CD14-positive monocyte (primary cell): ENCODE data around the gene ROBO2. TPM values are rescaled to one million over a fixed set of nuclear protein-coding genes. Genes with fewer than 3 reads are reported as not detected.

ENCODE experiments used
- DNase-seq, 3 donors: peaks; one replicate each; pipeline ENCODE4 v3.0.0-alpha.2; 2011 to 2022
- H2AFZ ChIP-seq: 2 replicates; pipeline ENCODE4 v1.6.0; 2012; ENCODE audit warnings: mild to moderate bottlenecking, low read depth, low read length, inconsistent platforms; ENCODE audit not compliant: insufficient read depth, poor library complexity, severe bottlenecking
- H3K27ac ChIP-seq, 2 donors: 1 replicate in 1 of 2; 2 replicates in 1 of 2; pipeline ENCODE4 v1.5.1; 2012 to 2013; ENCODE audit warnings: low read length in 2 of 2, control low read depth in 1 of 2, inconsistent platforms in 1 of 2, low read depth in 1 of 2, mild to moderate bottlenecking in 1 of 2
- H3K27me3 ChIP-seq, 2 donors: one replicate each; pipeline versions ENCODE4 v1.6.0 to v1.6.1; 2011 to 2013; ENCODE audit warnings: low read length in 2 of 2; ENCODE audit not compliant: control insufficient read depth in 2 of 2, insufficient read depth in 2 of 2
- H3K36me3 ChIP-seq, 2 donors: replicated peaks in 1 of 2; 1 replicate in 1 of 2; 2 replicates in 1 of 2; pipeline versions ENCODE4 v1.5.1 to v1.6.1; 2012 to 2013; ENCODE audit warnings: low read length in 2 of 2, control low read depth in 1 of 2, inconsistent platforms in 1 of 2, mild to moderate bottlenecking in 1 of 2; ENCODE audit not compliant: insufficient read depth in 2 of 2, control insufficient read depth in 1 of 2
- H3K4me1 ChIP-seq, 2 donors: 1 replicate in 1 of 2; 2 replicates in 1 of 2; pipeline versions ENCODE4 v1.5.1 to v1.6.1; 2012 to 2013; ENCODE audit warnings: low read length in 2 of 2, control low read depth in 1 of 2, inconsistent platforms in 1 of 2, mild to moderate bottlenecking in 1 of 2, moderate library complexity in 1 of 2; ENCODE audit not compliant: insufficient read depth in 2 of 2, control insufficient read depth in 1 of 2
- H3K4me2 ChIP-seq: replicated peaks from 2 replicates; pipeline ENCODE3; 2012; ENCODE audit warnings: low read length, moderate library complexity, mild to moderate bottlenecking; ENCODE audit not compliant: poor library complexity, severe bottlenecking; ENCODE audit errors: extremely low read depth
- H3K4me3 ChIP-seq, 3 experiments: fragments of 200-600 bp in 1 of 3; sonication (generic) in 1 of 3; replicated peaks in 1 of 3; 1 replicate in 2 of 3; 2 replicates in 1 of 3; pipeline ENCODE4 v1.5.1; 2011 to 2013; ENCODE audit warnings: low read length in 3 of 3, mild to moderate bottlenecking in 3 of 3, control low read depth in 2 of 3, low read depth in 2 of 3, inconsistent platforms in 1 of 3, moderate library complexity in 1 of 3
- H3K79me2 ChIP-seq: 2 replicates; pipeline ENCODE4 v1.6.0; 2012; ENCODE audit warnings: mild to moderate bottlenecking, control low read depth, inconsistent platforms, low read length, moderate library complexity; ENCODE audit not compliant: insufficient read depth
- H3K9ac ChIP-seq: 2 replicates; pipeline ENCODE4 v1.6.0; 2017; ENCODE audit warnings: low read length, mild to moderate bottlenecking; ENCODE audit not compliant: insufficient read depth, poor library complexity, severe bottlenecking
- H3K9me3 ChIP-seq, 2 donors: replicated peaks in 1 of 2; 1 replicate in 1 of 2; 2 replicates in 1 of 2; pipeline versions ENCODE4 v1.5.1 to v1.6.1; 2012 to 2013; ENCODE audit warnings: low read length in 2 of 2, control low read depth in 1 of 2; ENCODE audit not compliant: control insufficient read depth in 1 of 2, insufficient read depth in 1 of 2
- H4K20me1 ChIP-seq: 2 replicates; pipeline ENCODE4 v1.6.0; 2012; ENCODE audit warnings: mild to moderate bottlenecking, low read length, control low read depth, moderate library complexity; ENCODE audit not compliant: insufficient read depth
- H3K27ac Mint-ChIP-seq, 7 donors: one replicate each; pipeline ENCODE4 v1.8.0; 2020; ENCODE audit warnings: mild to moderate bottlenecking in 7 of 7, mixed read lengths in 7 of 7, moderate library complexity in 6 of 7, inconsistent platforms in 2 of 7
- H3K27me3 Mint-ChIP-seq, 3 donors: one replicate each; pipeline ENCODE4 v1.8.0; 2021 to 2022; ENCODE audit warnings: low read depth in 3 of 3, mild to moderate bottlenecking in 3 of 3, mixed read lengths in 3 of 3, moderate library complexity in 3 of 3, inconsistent platforms in 1 of 3
- H3K36me3 Mint-ChIP-seq, 2 donors: one replicate each; pipeline ENCODE4 v1.8.0; 2020; ENCODE audit warnings: mixed read lengths in 2 of 2, inconsistent platforms in 1 of 2, mild to moderate bottlenecking in 1 of 2
- H3K4me1 Mint-ChIP-seq: one replicate; pipeline ENCODE4 v1.8.0; 2020; ENCODE audit warnings: mild to moderate bottlenecking, mixed read lengths
- H3K4me3 Mint-ChIP-seq, 2 donors: one replicate each; pipeline ENCODE4 v1.8.0; 2020; ENCODE audit warnings: mild to moderate bottlenecking in 2 of 2, mixed read lengths in 2 of 2, moderate library complexity in 1 of 2
- H3K9me3 Mint-ChIP-seq, 7 donors: one replicate each; pipeline ENCODE4 v1.8.0; 2020 to 2022; ENCODE audit warnings: mixed read lengths in 7 of 7, mild to moderate bottlenecking in 6 of 7, moderate library complexity in 6 of 7, inconsistent platforms in 2 of 7
- CTCF ChIP-seq: fragments of 200-600 bp; IDR thresholded peaks from one replicate; pipeline ENCODE4 v1.8.0; 2022; ENCODE audit warnings: antibody characterized with exemption, mild to moderate bottlenecking
- WGBS: methylation state at CpG from one replicate; pipeline ENCODE4 v1.1.5; 2013; ENCODE audit warnings: missing lambda C conversion rate; ENCODE audit not compliant: insufficient coverage; 5-methylcytosine and 5-hydroxymethylcytosine counted together
- intact Hi-C, 2 donors: fragments of 100-400 bp; cut with micrococcal nuclease; formaldehyde crosslinking; loops; one replicate each; pipeline versions ENCODE4 v1.15.0 to v1.15.1; 2023
- polyA plus RNA-seq, 3 donors: library from polyadenylated mRNA; depleted of rRNA in 1 of 3; unstranded in 2 of 3; stranded (reverse) in 1 of 3; fragments of 300-500 nt in 2 of 3; fragments of >200 nt in 1 of 3; fragmentation: Illumina TruSeq in 2 of 3; gene quantifications; 1 replicate in 2 of 3; 2 replicates in 1 of 3; pipeline ENCODE4 v1.2.3, GENCODE V29; 2012 to 2021

ROBO2 gene
- polyA plus RNA-seq, 3 donors = not detected

- Histone ChIP-seq H3K9me3 (peaks cover 0 to 3% of the 10 kb centered on the region in 2 donors), H2AFZ (no peak overlapping the region), H3K4me3 (no peak overlapping the region), H4K20me1 (no peaks in the 10 kb centered on the region), H3K27me3 (no peaks in the 10 kb centered on the region), H3K36me3 (no peaks in the 10 kb centered on the region), H3K9ac (no peak overlapping the region), H3K27ac (no peak overlapping the region), H3K4me2 (no peak overlapping the region), H3K4me1 (no peaks in the 10 kb centered on the region), H3K79me2 (no peaks in the 10 kb centered on the region)
- no peaks in the 10 kb centered on the region for H3K4me1 Mint-ChIP-seq
- intact Hi-C loops = no loop called here
- WGBS = 43% methylated on average over 1 of the region's 4 CpGs
- no peaks in the 10 kb centered on the region for H3K27me3 Mint-ChIP-seq
- H3K27ac Mint-ChIP-seq = no peak overlapping the region
- H3K36me3 Mint-ChIP-seq = no peaks in the 10 kb centered on the region
- TF ChIP-seq CTCF = no peak
- no peak overlapping the region for H3K4me3 Mint-ChIP-seq
- H3K9me3 Mint-ChIP-seq = peaks cover 0 to 6% (median 0%) of the 10 kb centered on the region in 7 donors
- no peak for DNase-seq
Measured at GRCh38 chr3:77169823-77170222, 129.9 kb downstream of the ROBO2 start.

GRCh38 chr3:77171026-77171425 is 131.1 kb downstream of the ROBO2 start:
- Histone ChIP-seq H3K9me3 (peaks cover 0 to 3% of the 10 kb centered on the region in 2 donors), H2AFZ (no peak overlapping the region), H3K9ac (no peak overlapping the region), H3K36me3 (no peaks in the 10 kb centered on the region), H3K4me3 (no peak overlapping the region), H4K20me1 (no peaks in the 10 kb centered on the region), H3K27ac (no peak overlapping the region), H3K79me2 (no peaks in the 10 kb centered on the region), H3K4me2 (no peak overlapping the region), H3K27me3 (no peaks in the 10 kb centered on the region), H3K4me1 (no peaks in the 10 kb centered on the region)
- H3K9me3 Mint-ChIP-seq = peaks cover 0 to 6% (median 0%) of the 10 kb centered on the region in 7 donors
- no peaks in the 10 kb centered on the region for H3K4me1 Mint-ChIP-seq
- 80% methylated on average over 2 of the region's 5 CpGs for WGBS
- H3K36me3 Mint-ChIP-seq = no peaks in the 10 kb centered on the region
- intact Hi-C loops = no loop called here
- no peak for DNase-seq
- H3K4me3 Mint-ChIP-seq = no peak overlapping the region
- H3K27ac Mint-ChIP-seq = no peak overlapping the region
- no peak for TF ChIP-seq CTCF
- H3K27me3 Mint-ChIP-seq = no peaks in the 10 kb centered on the region
